Measurements from ENCODE around the gene PRELID2. TPM values are rescaled to one million over a fixed set of nuclear protein-coding genes. Genes with fewer than 3 reads are reported as not detected.
"Not testable (repeated sequence)": the region's sequence is repeated elsewhere in the genome, so short reads cannot be mapped to it uniquely, and the experiment has no call there.

PRELID2 gene
- total RNA-seq, result 4.8 TPM

- ATAC-seq, result peak; percentile 81
These were observed at the start of gene PRELID2 for GRCh38 chr5:145834917-145835847. PRELID2 (minus strand) TSS chr5:145835342; CDS start chr5:145835251, 91 bp downstream.

- ATAC-seq, result no peak
These were observed 39.6 kb upstream of the PRELID2 start for GRCh38 chr5:145874765-145875164.

- no peak for ATAC-seq
These were observed 37.8 kb upstream of the PRELID2 start, which contains the start of gene GRXCR2 for GRCh38 chr5:145872914-145873313. GRXCR2 (minus strand) TSS chr5:145873014; CDS start chr5:145872968, 46 bp downstream.

GRCh38 chr5:145872486-145872885 is 37.3 kb upstream of the PRELID2 start:
- no peak for ATAC-seq

GRCh38 chr5:145869753-145870152 is 34.6 kb upstream of the PRELID2 start:
- ATAC-seq, result no peak

- no peak for ATAC-seq
These were observed 32.7 kb upstream of the PRELID2 start for GRCh38 chr5:145867806-145868205.

- not testable (repeated sequence) for ATAC-seq
These were observed 29.3 kb upstream of the PRELID2 start for GRCh38 chr5:145864432-145864831.

- ATAC-seq, result no peak
These were observed 27.9 kb upstream of the PRELID2 start for GRCh38 chr5:145863003-145863402.

GRCh38 chr5:145859897-145860296 is 24.8 kb upstream of the PRELID2 start:
- no peak for ATAC-seq

- ATAC-seq, result no peak
These were observed 24.3 kb upstream of the PRELID2 start for GRCh38 chr5:145859453-145859852.

- no peak for ATAC-seq
These were observed 23.8 kb upstream of the PRELID2 start for GRCh38 chr5:145858959-145859358.

- peak; percentile 40 for ATAC-seq
These were observed 21.2 kb upstream of the PRELID2 start for GRCh38 chr5:145856285-145856818.

- ATAC-seq, result no peak
These were observed 20.7 kb upstream of the PRELID2 start for GRCh38 chr5:145855763-145856267.

- ATAC-seq, result peak; percentile 82
These were observed 19.6 kb upstream of the PRELID2 start for GRCh38 chr5:145854651-145855258.

- ATAC-seq, result no peak
These were observed 18.7 kb upstream of the PRELID2 start for GRCh38 chr5:145853781-145854376.

- no peak for ATAC-seq
These were observed 17.8 kb upstream of the PRELID2 start for GRCh38 chr5:145852990-145853389.

- ATAC-seq, result peak; percentile 71
These were observed 13.7 kb upstream of the PRELID2 start for GRCh38 chr5:145848854-145849253.

GRCh38 chr5:145847499-145848497 is 12.7 kb upstream of the PRELID2 start:
- ATAC-seq, result peak; percentile 94

- ATAC-seq, result no peak
These were observed 10.9 kb upstream of the PRELID2 start for GRCh38 chr5:145846081-145846480.

- ATAC-seq, result no peak
These were observed 6.2 kb upstream of the PRELID2 start for GRCh38 chr5:145841299-145841698.

GRCh38 chr5:145840458-145841132 is 5.5 kb upstream of the PRELID2 start:
- no peak for ATAC-seq

All from esophagus mucosa (tissue), 1 donor.